AG20443 (cell line): ENCODE results near the gene GPX1.
"Not testable (repeated sequence)": the region's sequence is repeated elsewhere in the genome, so short reads cannot be mapped to it uniquely, and the experiment has no call there.

ENCODE experiments used
- DNase-seq: peaks from one replicate; pipeline ENCODE4 v3.0.0; 2012; ENCODE audit warnings: low spot score, mixed read lengths

Gene GPX1

GRCh38 chr3:49358217-49358883, at the start of gene GPX1:
GPX1 (minus strand) TSS chr3:49358353; CDS start chr3:49358278, 75 bp downstream.
- DNase-seq, result peak; percentile 95

GRCh38 chr3:49406571-49407565, 48.7 kb upstream of the GPX1 start:
- DNase-seq, result no peak

- DNase-seq, result not testable (repeated sequence)
Measured at GRCh38 chr3:49405570-49405969, 47.4 kb upstream of the GPX1 start.

GRCh38 chr3:49403891-49404290, 45.7 kb upstream of the GPX1 start:
- DNase-seq, result no peak

- no peak for DNase-seq
Measured at GRCh38 chr3:49401766-49402165, 43.6 kb upstream of the GPX1 start.

GRCh38 chr3:49399461-49399860, 41.3 kb upstream of the GPX1 start:
- no peak for DNase-seq

- DNase-seq, result no peak
Measured at GRCh38 chr3:49397470-49397869, 39.3 kb upstream of the GPX1 start.

- DNase-seq, result not testable (repeated sequence)
Measured at GRCh38 chr3:49391310-49391709, 33.2 kb upstream of the GPX1 start.

GRCh38 chr3:49389297-49389696, 31.1 kb upstream of the GPX1 start:
- DNase-seq, result no peak

- no peak for DNase-seq
Measured at GRCh38 chr3:49388289-49388820, 30.2 kb upstream of the GPX1 start.

GRCh38 chr3:49387721-49388120, 29.6 kb upstream of the GPX1 start:
- DNase-seq, result no peak

- DNase-seq, result no peak
Measured at GRCh38 chr3:49386056-49386756, 28.1 kb upstream of the GPX1 start.

GRCh38 chr3:49385617-49386016, 27.5 kb upstream of the GPX1 start:
- DNase-seq, result no peak

GRCh38 chr3:49383387-49383786, 25.2 kb upstream of the GPX1 start:
- DNase-seq, result no peak

GRCh38 chr3:49378249-49378895, 20.2 kb upstream of the GPX1 start:
- DNase-seq, result peak; percentile 49

- no peak for DNase-seq
Measured at GRCh38 chr3:49377483-49377882, 19.3 kb upstream of the GPX1 start.

GRCh38 chr3:49371946-49372345, 13.8 kb upstream of the GPX1 start:
- no peak for DNase-seq

GRCh38 chr3:49370585-49371290, 12.6 kb upstream of the GPX1 start:
- DNase-seq, result no peak

GRCh38 chr3:49362561-49362960, 4.4 kb upstream of the GPX1 start:
- DNase-seq, result peak; percentile 31

GRCh38 chr3:49359623-49360022, 1.5 kb upstream of the GPX1 start:
- no peak for DNase-seq

- no peak for DNase-seq
Measured at GRCh38 chr3:49358884-49359225, 702 bp upstream of the GPX1 start.
